Vagina (tissue), 2 donors: ENCODE measurements around the gene TRIM58.

Experiments
- POLR2A ChIP-seq, 2 donors: fragments of 450-650 bp; IDR thresholded peaks; one replicate each; pipeline ENCODE4 v1.6.1; 2017; ENCODE audit warnings: antibody characterized with exemption in 2 of 2, mild to moderate bottlenecking in 2 of 2, moderate library complexity in 2 of 2
- TF ChIP-seq, protein P1 (sequence below), 3 experiments: fragments of 450-650 bp in 2 of 3; fragments of 200-600 bp in 1 of 3; sonication (generic) in 1 of 3; IDR thresholded peaks; one replicate each; pipeline ENCODE4 v1.5.1; 2017 to 2019; ENCODE audit warnings: antibody characterized with exemption in 3 of 3, mild to moderate bottlenecking in 2 of 3, moderate library complexity in 2 of 3

GRCh38 chr1:247843411-247843810 is 13.6 kb upstream of the TRIM58 start:
- TF ChIP-seq, protein P1, sequence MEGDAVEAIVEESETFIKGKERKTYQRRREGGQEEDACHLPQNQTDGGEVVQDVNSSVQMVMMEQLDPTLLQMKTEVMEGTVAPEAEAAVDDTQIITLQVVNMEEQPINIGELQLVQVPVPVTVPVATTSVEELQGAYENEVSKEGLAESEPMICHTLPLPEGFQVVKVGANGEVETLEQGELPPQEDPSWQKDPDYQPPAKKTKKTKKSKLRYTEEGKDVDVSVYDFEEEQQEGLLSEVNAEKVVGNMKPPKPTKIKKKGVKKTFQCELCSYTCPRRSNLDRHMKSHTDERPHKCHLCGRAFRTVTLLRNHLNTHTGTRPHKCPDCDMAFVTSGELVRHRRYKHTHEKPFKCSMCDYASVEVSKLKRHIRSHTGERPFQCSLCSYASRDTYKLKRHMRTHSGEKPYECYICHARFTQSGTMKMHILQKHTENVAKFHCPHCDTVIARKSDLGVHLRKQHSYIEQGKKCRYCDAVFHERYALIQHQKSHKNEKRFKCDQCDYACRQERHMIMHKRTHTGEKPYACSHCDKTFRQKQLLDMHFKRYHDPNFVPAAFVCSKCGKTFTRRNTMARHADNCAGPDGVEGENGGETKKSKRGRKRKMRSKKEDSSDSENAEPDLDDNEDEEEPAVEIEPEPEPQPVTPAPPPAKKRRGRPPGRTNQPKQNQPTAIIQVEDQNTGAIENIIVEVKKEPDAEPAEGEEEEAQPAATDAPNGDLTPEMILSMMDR (IDR thresholded peaks at IDR 0.05) = no peak
- TF ChIP-seq POLR2A (IDR thresholded peaks at IDR 0.05) = no peak
